Sigmoid colon (tissue), 4 donors: ENCODE measurements around the gene ABCC3.
"Not testable (repeated sequence)": the region's sequence is repeated elsewhere in the genome, so short reads cannot be mapped to it uniquely, and the experiment has no call there.

ENCODE experiments used
- EP300 ChIP-seq, 4 donors: sonication (generic); formaldehyde crosslinking; IDR thresholded peaks; one replicate each; pipeline ENCODE4 v1.6.1; 2017; ENCODE audit warnings: antibody characterized with exemption in 4 of 4
- POLR2A ChIP-seq, 2 donors: fragments of 450-650 bp; IDR thresholded peaks; one replicate each; pipeline ENCODE4 v1.6.1; 2016; ENCODE audit warnings: antibody characterized with exemption in 2 of 2, mild to moderate bottlenecking in 2 of 2, moderate library complexity in 2 of 2
- TF ChIP-seq, protein P1 (sequence below), 4 experiments: fragments of 450-650 bp in 3 of 4; fragments of 200-600 bp in 1 of 4; IDR thresholded peaks; one replicate each; pipeline ENCODE4 v1.5.1; 2016 to 2019; ENCODE audit warnings: antibody characterized with exemption in 4 of 4, mild to moderate bottlenecking in 3 of 4, moderate library complexity in 2 of 4

- TF ChIP-seq, protein P1, sequence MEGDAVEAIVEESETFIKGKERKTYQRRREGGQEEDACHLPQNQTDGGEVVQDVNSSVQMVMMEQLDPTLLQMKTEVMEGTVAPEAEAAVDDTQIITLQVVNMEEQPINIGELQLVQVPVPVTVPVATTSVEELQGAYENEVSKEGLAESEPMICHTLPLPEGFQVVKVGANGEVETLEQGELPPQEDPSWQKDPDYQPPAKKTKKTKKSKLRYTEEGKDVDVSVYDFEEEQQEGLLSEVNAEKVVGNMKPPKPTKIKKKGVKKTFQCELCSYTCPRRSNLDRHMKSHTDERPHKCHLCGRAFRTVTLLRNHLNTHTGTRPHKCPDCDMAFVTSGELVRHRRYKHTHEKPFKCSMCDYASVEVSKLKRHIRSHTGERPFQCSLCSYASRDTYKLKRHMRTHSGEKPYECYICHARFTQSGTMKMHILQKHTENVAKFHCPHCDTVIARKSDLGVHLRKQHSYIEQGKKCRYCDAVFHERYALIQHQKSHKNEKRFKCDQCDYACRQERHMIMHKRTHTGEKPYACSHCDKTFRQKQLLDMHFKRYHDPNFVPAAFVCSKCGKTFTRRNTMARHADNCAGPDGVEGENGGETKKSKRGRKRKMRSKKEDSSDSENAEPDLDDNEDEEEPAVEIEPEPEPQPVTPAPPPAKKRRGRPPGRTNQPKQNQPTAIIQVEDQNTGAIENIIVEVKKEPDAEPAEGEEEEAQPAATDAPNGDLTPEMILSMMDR (IDR thresholded peaks at IDR 0.05), result not testable (repeated sequence)
- not testable (repeated sequence) for TF ChIP-seq POLR2A, EP300 (IDR thresholded peaks at IDR 0.05)
These were observed 46.0 kb downstream of the ABCC3 start for GRCh38 chr17:50680543-50681262.
